PFSK-1 (cell line): ENCODE data around the gene SLC38A8.

Experiments
- POLR2AphosphoS5 ChIP-seq: IDR thresholded peaks from 2 replicates; pipeline ENCODE4 v1.6.1; 2012; ENCODE audit warnings: low read depth, mild to moderate bottlenecking, control low read depth, low read length, moderate library complexity
- TF ChIP-seq, protein P1 (sequence below), 2 experiments: IDR thresholded peaks; 2 replicates each; pipeline versions ENCODE4 v1.6.1 to v1.8.0; 2011 to 2012; ENCODE audit warnings: low read depth in 2 of 2, low read length in 2 of 2, control low read depth in 1 of 2, inconsistent platforms in 1 of 2, mild to moderate bottlenecking in 1 of 2, moderate library complexity in 1 of 2; ENCODE audit not compliant: insufficient read depth in 1 of 2

DNA sequence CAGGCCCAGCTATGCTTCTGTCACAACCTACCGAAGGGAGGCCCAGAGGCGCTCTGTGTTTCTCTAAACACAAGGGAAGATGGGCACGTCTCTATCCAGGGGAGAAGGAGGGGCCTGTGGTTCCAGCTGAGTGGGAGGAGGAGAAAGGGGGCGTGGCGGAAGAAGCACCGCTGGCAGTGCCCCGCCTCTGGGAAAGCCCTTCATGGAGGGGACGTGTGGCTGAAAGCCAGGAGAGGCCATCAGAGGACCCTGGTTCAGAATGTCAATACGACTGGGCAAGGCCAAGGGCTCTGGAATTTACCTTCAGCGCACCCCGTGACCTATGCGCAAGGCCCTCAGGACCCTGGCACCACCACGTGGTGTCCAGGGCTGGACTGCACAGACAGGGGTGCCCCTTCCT lies 12.3 kb upstream of the SLC38A8 start:
- TF ChIP-seq POLR2AphosphoS5, result no peak
- TF ChIP-seq, protein P1, sequence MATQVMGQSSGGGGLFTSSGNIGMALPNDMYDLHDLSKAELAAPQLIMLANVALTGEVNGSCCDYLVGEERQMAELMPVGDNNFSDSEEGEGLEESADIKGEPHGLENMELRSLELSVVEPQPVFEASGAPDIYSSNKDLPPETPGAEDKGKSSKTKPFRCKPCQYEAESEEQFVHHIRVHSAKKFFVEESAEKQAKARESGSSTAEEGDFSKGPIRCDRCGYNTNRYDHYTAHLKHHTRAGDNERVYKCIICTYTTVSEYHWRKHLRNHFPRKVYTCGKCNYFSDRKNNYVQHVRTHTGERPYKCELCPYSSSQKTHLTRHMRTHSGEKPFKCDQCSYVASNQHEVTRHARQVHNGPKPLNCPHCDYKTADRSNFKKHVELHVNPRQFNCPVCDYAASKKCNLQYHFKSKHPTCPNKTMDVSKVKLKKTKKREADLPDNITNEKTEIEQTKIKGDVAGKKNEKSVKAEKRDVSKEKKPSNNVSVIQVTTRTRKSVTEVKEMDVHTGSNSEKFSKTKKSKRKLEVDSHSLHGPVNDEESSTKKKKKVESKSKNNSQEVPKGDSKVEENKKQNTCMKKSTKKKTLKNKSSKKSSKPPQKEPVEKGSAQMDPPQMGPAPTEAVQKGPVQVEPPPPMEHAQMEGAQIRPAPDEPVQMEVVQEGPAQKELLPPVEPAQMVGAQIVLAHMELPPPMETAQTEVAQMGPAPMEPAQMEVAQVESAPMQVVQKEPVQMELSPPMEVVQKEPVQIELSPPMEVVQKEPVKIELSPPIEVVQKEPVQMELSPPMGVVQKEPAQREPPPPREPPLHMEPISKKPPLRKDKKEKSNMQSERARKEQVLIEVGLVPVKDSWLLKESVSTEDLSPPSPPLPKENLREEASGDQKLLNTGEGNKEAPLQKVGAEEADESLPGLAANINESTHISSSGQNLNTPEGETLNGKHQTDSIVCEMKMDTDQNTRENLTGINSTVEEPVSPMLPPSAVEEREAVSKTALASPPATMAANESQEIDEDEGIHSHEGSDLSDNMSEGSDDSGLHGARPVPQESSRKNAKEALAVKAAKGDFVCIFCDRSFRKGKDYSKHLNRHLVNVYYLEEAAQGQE (IDR thresholded peaks at IDR 0.05; ENCODE audit: insufficient read depth in 1 of 2, low read depth in 2 of 2, low read length in 2 of 2), result no peak
